HEK293 (cell line): ENCODE data around the gene GRIN3A.
A peak's percentile ranks its signal among the peaks of the same experiment; 100 is the strongest.

ENCODE experiments used
- GLIS1 ChIP-seq: fragments of 450-650 bp; formaldehyde crosslinking; IDR thresholded peaks from 2 replicates; pipeline ENCODE4 v1.5.1; 2016; ENCODE audit warnings: missing biosample characterization, missing genetic modification characterization
- HOXC10 ChIP-seq: sonication (generic); formaldehyde crosslinking; IDR thresholded peaks from 2 replicates; pipeline ENCODE4 v1.8.1; 2023; ENCODE audit warnings: mild to moderate bottlenecking, missing genetic modification reagents
- PRDM2 ChIP-seq: fragments of 450-650 bp; formaldehyde crosslinking; IDR thresholded peaks from 2 replicates; pipeline ENCODE4 v1.5.1; 2016; ENCODE audit warnings: missing biosample characterization, missing genetic modification characterization, borderline replicate concordance
- SP2 ChIP-seq: fragments of 450-650 bp; formaldehyde crosslinking; IDR thresholded peaks from 2 replicates; pipeline ENCODE4 v1.5.1; 2016; ENCODE audit warnings: missing biosample characterization, missing genetic modification characterization
- YY2 ChIP-seq: fragments of 450-650 bp; formaldehyde crosslinking; IDR thresholded peaks from 2 replicates; pipeline ENCODE4 v1.5.1; 2016; ENCODE audit warnings: missing biosample characterization, missing genetic modification characterization
- ZBTB26 ChIP-seq: fragments of 450-650 bp; formaldehyde crosslinking; optimal IDR thresholded peaks from 2 replicates; pipeline ENCODE3; 2016; ENCODE audit warnings: missing biosample characterization, mild to moderate bottlenecking, missing genetic modification characterization
- ZNF221 ChIP-seq: fragments of 450-650 bp; formaldehyde crosslinking; IDR thresholded peaks from 2 replicates; pipeline ENCODE4 v1.5.1; 2017; ENCODE audit warnings: missing biosample characterization, missing genetic modification characterization, borderline replicate concordance
- ZNF24 ChIP-seq: fragments of 450-650 bp; formaldehyde crosslinking; IDR thresholded peaks from 2 replicates; pipeline ENCODE4 v1.5.1; 2016; ENCODE audit warnings: missing biosample characterization, missing genetic modification characterization
- ZNF280D ChIP-seq: fragments of 450-650 bp; formaldehyde crosslinking; IDR thresholded peaks from 2 replicates; pipeline ENCODE4 v1.5.1; 2016; ENCODE audit warnings: missing biosample characterization, missing genetic modification characterization
- ZNF324 ChIP-seq: fragments of 450-650 bp; formaldehyde crosslinking; IDR thresholded peaks from 2 replicates; pipeline ENCODE4 v1.5.1; 2016; ENCODE audit warnings: missing biosample characterization, missing genetic modification characterization
- ZNF423 ChIP-seq: fragments of 450-650 bp; formaldehyde crosslinking; IDR thresholded peaks from 2 replicates; pipeline ENCODE4 v1.5.1; 2016; ENCODE audit warnings: missing biosample characterization, missing genetic modification characterization
- ZNF555 ChIP-seq: fragments of 450-650 bp; formaldehyde crosslinking; conservative IDR thresholded peaks from 2 replicates; pipeline ENCODE4 v1.5.1; 2017; ENCODE audit warnings: missing biosample characterization, mild to moderate bottlenecking, missing genetic modification characterization, inconsistent platforms
- ZNF561 ChIP-seq: fragments of 450-650 bp; IDR thresholded peaks from 2 replicates; pipeline ENCODE4 v1.5.1; 2018; ENCODE audit warnings: missing biosample characterization, missing genetic modification characterization, borderline replicate concordance
- ZNF600 ChIP-seq: fragments of 450-650 bp; formaldehyde crosslinking; IDR thresholded peaks from 2 replicates; pipeline ENCODE4 v1.5.1; 2016; ENCODE audit warnings: missing biosample characterization, missing genetic modification characterization
- ZNF660 ChIP-seq: fragments of 450-650 bp; IDR thresholded peaks from 2 replicates; pipeline ENCODE4 v1.5.1; 2018; ENCODE audit warnings: missing biosample characterization, mild to moderate bottlenecking, missing genetic modification characterization
- ZNF664 ChIP-seq: fragments of 450-650 bp; formaldehyde crosslinking; IDR thresholded peaks from 2 replicates; pipeline ENCODE4 v1.5.1; 2016; ENCODE audit warnings: missing biosample characterization, missing genetic modification characterization
- ZNF692 ChIP-seq: fragments of 450-650 bp; formaldehyde crosslinking; IDR thresholded peaks from 2 replicates; pipeline ENCODE4 v1.5.1; 2016; ENCODE audit warnings: missing biosample characterization, missing genetic modification characterization
- ZNF785 ChIP-seq: fragments of 450-650 bp; formaldehyde crosslinking; IDR thresholded peaks from 2 replicates; pipeline ENCODE4 v1.5.1; 2016; ENCODE audit warnings: missing biosample characterization, missing genetic modification characterization
- ZNF837 ChIP-seq: fragments of 450-650 bp; formaldehyde crosslinking; IDR thresholded peaks from 2 replicates; pipeline ENCODE4 v1.5.1; 2016; ENCODE audit warnings: missing biosample characterization, missing genetic modification characterization
- TF ChIP-seq, protein P1 (sequence below): fragments of 450-650 bp; formaldehyde crosslinking; IDR thresholded peaks from 2 replicates; pipeline ENCODE4 v1.5.1; 2016; ENCODE audit warnings: missing biosample characterization, missing genetic modification characterization

GRIN3A gene

DNA sequence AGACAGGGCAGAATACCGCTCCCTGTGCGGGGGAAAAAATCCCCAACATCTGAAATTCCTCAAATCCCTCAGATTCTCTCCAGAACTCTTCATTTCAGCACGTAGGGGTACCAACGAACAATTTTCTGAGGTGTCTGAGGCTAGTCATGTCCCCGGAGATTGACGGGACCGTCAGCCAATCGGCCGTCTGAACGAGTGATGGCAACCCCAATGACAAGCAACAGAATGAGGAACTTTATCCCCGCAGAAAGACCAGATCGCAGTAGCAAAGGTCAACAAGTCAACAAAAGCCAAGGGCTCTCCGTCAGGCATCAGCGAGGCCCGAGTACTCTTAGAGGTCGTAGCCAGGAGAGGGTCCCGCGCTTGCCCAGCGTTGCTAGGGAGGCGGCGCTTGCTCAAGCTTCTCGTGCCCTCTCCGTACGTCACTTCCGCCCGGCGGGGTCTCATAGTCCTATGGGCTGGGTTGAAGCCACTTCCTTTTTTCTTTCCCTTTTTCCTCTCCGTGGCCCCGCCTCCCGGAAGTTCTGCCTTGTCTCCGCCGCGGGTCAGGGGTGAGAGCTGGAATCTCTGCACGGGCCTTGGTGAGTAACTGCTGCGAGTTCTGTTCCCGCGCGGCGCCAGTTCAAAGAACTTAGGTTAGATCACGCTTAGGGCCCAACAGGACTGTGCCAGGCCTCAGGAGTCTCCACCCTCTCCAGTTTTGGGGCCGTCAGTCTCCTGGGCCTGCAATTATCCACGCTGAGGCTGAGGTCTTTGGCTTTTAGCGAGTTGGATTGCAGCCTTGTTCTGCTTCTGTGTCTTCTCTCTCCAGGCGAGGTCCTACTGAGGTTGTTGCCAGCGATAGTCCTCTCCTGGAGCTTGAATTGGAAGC, 204.9 kb downstream of the GRIN3A start, which contains the start of gene RNF20 (continued):
- TF ChIP-seq ZNF692 (0 out of 2 replicates have a peak, but pooled peaks have one; percentile 30), HOXC10 (no peak), ZNF324 (tag by site-specific recombination) (no peak), ZNF555 (no peak), ZNF660 (tag by site-specific recombination) (peak; percentile 65), ZNF221 (tag by site-specific recombination) (no peak), ZNF785 (tag by site-specific recombination) (no peak), SP2 (tag by site-specific recombination) (peak; percentile 92), ZNF561 (tag by site-specific recombination) (peak; percentile 12; the same call in 1 of the 2 replicates), ZBTB26 (peak; percentile 51), ZNF24 (tag by site-specific recombination) (peak; percentile 16; the same call in 1 of the 2 replicates), YY2 (tag by site-specific recombination) (no peak), ZNF423 (tag by site-specific recombination) (no peak), ZNF837 (no peak), ZNF280D (tag by site-specific recombination) (no peak), GLIS1 (peak; percentile 42), PRDM2 (tag by site-specific recombination) (no peak), ZNF664 (no peak), ZNF600 (tag by site-specific recombination) (peak; percentile 69)
- TF ChIP-seq, protein P1, sequence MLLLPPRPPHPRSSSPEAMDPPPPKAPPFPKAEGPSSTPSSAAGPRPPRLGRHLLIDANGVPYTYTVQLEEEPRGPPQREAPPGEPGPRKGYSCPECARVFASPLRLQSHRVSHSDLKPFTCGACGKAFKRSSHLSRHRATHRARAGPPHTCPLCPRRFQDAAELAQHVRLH (tag by site-specific recombination), result 0 out of 2 replicates have a peak, but pooled peaks have one; percentile 2
